ENCODE measurements around the gene BAG3. TPM values are rescaled to one million over a fixed set of nuclear protein-coding genes. Genes with fewer than 3 reads are reported as not detected.

Gene BAG3
- total RNA-seq, 2 donors from 2014 or later, result 13.4 to 19.5 TPM

DNA sequence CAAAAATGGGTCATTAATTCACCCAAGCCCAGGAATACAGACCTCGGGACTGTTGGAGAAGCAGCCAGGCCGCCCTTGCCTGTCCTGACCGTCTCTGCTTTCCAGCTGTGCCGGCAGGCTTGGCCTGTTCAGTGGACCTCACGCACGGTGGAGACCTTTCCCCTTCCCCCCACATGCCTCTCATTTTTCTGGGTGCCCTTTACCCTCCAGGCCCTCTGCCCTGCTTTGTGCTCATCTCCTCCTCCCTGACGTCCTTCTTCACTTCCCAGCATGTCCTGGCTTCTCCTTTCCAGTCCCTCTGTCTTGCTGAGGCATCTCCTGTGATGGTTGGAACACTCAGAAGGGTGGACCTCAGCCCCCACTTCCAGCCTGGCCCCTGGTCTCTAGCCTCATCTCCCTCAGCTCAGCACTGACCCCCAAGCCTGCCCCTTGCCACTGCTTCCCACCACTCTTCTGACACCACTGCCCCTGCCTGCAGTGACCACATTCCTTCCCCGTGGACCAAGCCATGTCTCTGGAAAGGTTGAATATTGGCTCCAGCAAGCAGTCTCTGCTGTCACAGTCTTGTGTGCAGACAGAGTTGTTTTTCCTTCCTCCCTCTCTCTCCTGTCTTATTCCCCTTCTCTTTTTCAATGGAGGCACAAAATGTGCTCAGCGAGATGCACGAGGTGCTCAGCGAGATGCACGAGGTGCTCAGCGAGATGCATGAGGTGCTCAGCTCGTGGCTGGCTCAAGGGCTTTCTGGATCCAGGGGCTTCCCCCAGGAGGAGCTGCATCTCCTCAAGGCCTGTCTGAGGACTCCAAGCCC is 14.9 kb downstream of the BAG3 start:
- Mint-ChIP-seq H3K27me3 (ENCODE audit: insufficient read depth) (peaks cover 26% of the 10 kb centered on the region), H3K36me3 (ENCODE audit: low read depth) (peaks cover 16% of the 10 kb centered on the region), H3K27ac (no peak overlapping the region), H3K4me3 (no peak overlapping the region), H3K9me3 (peaks cover 2% of the 10 kb centered on the region), H3K4me1 (peaks cover 38% of the 10 kb centered on the region)
- 89 to 92% methylated on average over 14 of the region's 14 CpGs for WGBS, 2 experiments (ENCODE audit: insufficient coverage in 1 of 2, insufficient read length in 1 of 2)
- TF ChIP-seq, protein P1, sequence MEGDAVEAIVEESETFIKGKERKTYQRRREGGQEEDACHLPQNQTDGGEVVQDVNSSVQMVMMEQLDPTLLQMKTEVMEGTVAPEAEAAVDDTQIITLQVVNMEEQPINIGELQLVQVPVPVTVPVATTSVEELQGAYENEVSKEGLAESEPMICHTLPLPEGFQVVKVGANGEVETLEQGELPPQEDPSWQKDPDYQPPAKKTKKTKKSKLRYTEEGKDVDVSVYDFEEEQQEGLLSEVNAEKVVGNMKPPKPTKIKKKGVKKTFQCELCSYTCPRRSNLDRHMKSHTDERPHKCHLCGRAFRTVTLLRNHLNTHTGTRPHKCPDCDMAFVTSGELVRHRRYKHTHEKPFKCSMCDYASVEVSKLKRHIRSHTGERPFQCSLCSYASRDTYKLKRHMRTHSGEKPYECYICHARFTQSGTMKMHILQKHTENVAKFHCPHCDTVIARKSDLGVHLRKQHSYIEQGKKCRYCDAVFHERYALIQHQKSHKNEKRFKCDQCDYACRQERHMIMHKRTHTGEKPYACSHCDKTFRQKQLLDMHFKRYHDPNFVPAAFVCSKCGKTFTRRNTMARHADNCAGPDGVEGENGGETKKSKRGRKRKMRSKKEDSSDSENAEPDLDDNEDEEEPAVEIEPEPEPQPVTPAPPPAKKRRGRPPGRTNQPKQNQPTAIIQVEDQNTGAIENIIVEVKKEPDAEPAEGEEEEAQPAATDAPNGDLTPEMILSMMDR (conservative IDR thresholded peaks at IDR 0.05), result no peak
- no peak for DNase-seq
- Histone ChIP-seq H3K27me3 (ENCODE audit: control insufficient read depth, insufficient read depth, low read length, poor library complexity, severe bottlenecking) (no peaks in the 10 kb centered on the region), H3K9me3 (ENCODE audit: control insufficient read depth, low read length) (no peaks in the 10 kb centered on the region), H3K4me3 (ENCODE audit: low read length) (no peak overlapping the region), H3K27ac (ENCODE audit: low read depth, low read length) (no peak overlapping the region), H3K36me3 (ENCODE audit: control insufficient read depth, insufficient read depth, low read length) (peaks cover 27% of the 10 kb centered on the region), H3K9ac (ENCODE audit: extremely low read depth, low read length, poor library complexity, severe bottlenecking) (no peak overlapping the region), H3K4me1 (ENCODE audit: control insufficient read depth, insufficient read depth, low read length) (peaks cover 16% of the 10 kb centered on the region)

DNA sequence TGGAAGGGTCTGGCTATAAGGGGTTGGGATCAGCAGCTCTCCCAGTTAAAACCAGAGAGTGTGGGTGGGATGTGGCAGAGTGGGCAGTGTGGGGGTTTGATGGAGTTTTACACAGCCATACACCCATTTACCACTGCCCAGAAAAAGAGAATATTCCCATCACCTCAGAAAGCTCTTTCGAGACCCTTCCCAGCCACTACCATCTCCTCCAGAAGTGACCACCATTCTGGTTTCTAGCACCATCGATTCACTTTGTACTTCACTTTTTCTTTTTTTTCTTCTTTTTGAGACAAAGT is 15.5 kb downstream of the BAG3 start:
- H3K27ac ChIP-seq (ENCODE audit: low read depth, low read length), result no peak overlapping the region
- H3K4me1 ChIP-seq (ENCODE audit: control insufficient read depth, insufficient read depth, low read length), result peaks cover 16% of the 10 kb centered on the region
- peaks cover 2% of the 10 kb centered on the region for H3K9me3 Mint-ChIP-seq
- no peak overlapping the region for H3K4me3 ChIP-seq (ENCODE audit: low read length)
- 92% methylated on average over 2 of the region's 2 CpGs for WGBS, 2 experiments (ENCODE audit: insufficient coverage in 1 of 2, insufficient read length in 1 of 2)
- H3K9ac ChIP-seq (ENCODE audit: extremely low read depth, low read length, poor library complexity, severe bottlenecking), result no peak overlapping the region
- no peak for DNase-seq
- no peaks in the 10 kb centered on the region for H3K9me3 ChIP-seq (ENCODE audit: control insufficient read depth, low read length)
- peaks cover 21% of the 10 kb centered on the region for H3K36me3 Mint-ChIP-seq (ENCODE audit: low read depth)
- peaks cover 25% of the 10 kb centered on the region for H3K27me3 Mint-ChIP-seq (ENCODE audit: insufficient read depth)
- H3K4me3 Mint-ChIP-seq, result no peak overlapping the region
- peaks cover 38% of the 10 kb centered on the region for H3K4me1 Mint-ChIP-seq
- H3K27ac Mint-ChIP-seq, result no peak overlapping the region
- TF ChIP-seq, protein P1 (conservative IDR thresholded peaks at IDR 0.05), result no peak
- H3K36me3 ChIP-seq (ENCODE audit: control insufficient read depth, insufficient read depth, low read length), result peaks cover 33% of the 10 kb centered on the region
- H3K27me3 ChIP-seq (ENCODE audit: control insufficient read depth, insufficient read depth, low read length, poor library complexity, severe bottlenecking), result no peaks in the 10 kb centered on the region

DNA sequence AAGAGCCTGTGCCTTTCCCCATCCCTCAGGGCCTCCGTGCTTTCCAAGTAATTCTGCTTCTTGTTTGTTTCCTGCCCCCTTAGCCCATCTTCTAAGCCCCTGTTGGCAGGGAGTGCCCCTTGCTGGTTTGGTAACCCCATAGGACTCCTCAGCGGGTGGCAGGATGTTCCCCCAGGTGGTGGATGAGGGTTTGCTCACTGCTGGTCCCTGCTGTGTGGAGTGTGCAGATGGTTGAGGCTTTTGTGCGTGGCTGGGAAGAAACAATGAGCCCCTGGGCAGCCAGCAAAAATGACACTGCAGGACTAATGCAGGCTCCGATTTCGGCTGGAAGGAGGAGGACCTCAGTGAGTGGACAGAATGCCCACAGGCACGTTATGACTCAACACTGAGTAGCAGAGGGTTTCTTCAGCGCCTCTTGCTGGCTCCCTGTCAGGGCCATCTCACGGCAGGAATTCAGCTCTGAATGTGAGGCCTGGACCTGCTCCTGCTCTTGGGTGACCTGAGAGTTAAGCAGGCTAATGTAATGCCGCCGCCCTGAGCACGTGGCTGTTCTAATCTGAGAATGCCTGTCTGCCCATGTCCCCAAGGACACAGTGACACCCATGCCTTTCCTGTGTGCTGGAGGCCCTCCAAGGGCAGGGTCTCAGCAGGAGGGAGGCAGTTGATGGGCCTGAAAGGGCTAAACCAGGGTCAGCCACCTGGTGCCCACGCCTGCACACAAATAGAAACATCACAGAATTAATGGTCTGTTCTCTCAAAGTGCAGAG is 16.6 kb downstream of the BAG3 start:
- WGBS, 2 experiments (ENCODE audit: insufficient coverage in 1 of 2, insufficient read length in 1 of 2), result 50 to 64% methylated on average over 12 of the region's 12 CpGs
- H3K9me3 Mint-ChIP-seq, result peaks cover 2% of the 10 kb centered on the region
- Histone ChIP-seq H3K4me1 (ENCODE audit: control insufficient read depth, insufficient read depth, low read length) (peaks cover 16% of the 10 kb centered on the region), H3K9me3 (ENCODE audit: control insufficient read depth, low read length) (no peaks in the 10 kb centered on the region), H3K27ac (ENCODE audit: low read depth, low read length) (peak overlapping the region; percentile 81), H3K9ac (ENCODE audit: extremely low read depth, low read length, poor library complexity, severe bottlenecking) (no peak overlapping the region), H3K4me3 (ENCODE audit: low read length) (no peak overlapping the region), H3K36me3 (ENCODE audit: control insufficient read depth, insufficient read depth, low read length) (peaks cover 43% of the 10 kb centered on the region), H3K27me3 (ENCODE audit: control insufficient read depth, insufficient read depth, low read length, poor library complexity, severe bottlenecking) (no peaks in the 10 kb centered on the region)
- peaks cover 28% of the 10 kb centered on the region for H3K36me3 Mint-ChIP-seq (ENCODE audit: low read depth)
- peaks cover 39% of the 10 kb centered on the region for H3K4me1 Mint-ChIP-seq
- no peak overlapping the region for H3K4me3 Mint-ChIP-seq
- no peak overlapping the region for H3K27ac Mint-ChIP-seq
- TF ChIP-seq, protein P1 (conservative IDR thresholded peaks at IDR 0.05), result no peak
- peaks cover 16% of the 10 kb centered on the region for H3K27me3 Mint-ChIP-seq (ENCODE audit: insufficient read depth)
- peak; percentile 67 for DNase-seq
